GM21529 (cell line): Measurements from ENCODE around the gene OR12D1.
"Not testable (repeated sequence)": the region's sequence is repeated elsewhere in the genome, so short reads cannot be mapped to it uniquely, and the experiment has no call there.

Source experiments
- ATAC-seq: cut with Tn5 transposase; IDR thresholded peaks from one replicate; pipeline ENCODE4 v1.9.1; 2021; ENCODE audit not compliant: unreplicated experiment

The OR12D1 gene

GRCh38 chr6:29414588-29414987 lies at the start of gene OR12D1:
Gene OR12D1, plus strand, starts transcription at chr6:29414928.
- ATAC-seq = no peak

- ATAC-seq = no peak
Measured at GRCh38 chr6:29368765-29369164, 46.0 kb upstream of the OR12D1 start, which contains the start of gene OR5V1. Gene OR5V1, minus strand, starts transcription at chr6:29368865. Its CDS starts 12,670 bp downstream, at chr6:29356195.

- no peak for ATAC-seq
Measured at GRCh38 chr6:29375191-29375590, 39.5 kb upstream of the OR12D1 start, which contains the start of gene OR12D3. Gene OR12D3, minus strand, starts transcription at chr6:29375291. Its CDS starts 4 bp downstream, at chr6:29375287.

- no peak for ATAC-seq
Measured at GRCh38 chr6:29376003-29376402, 38.7 kb upstream of the OR12D1 start.

- ATAC-seq = no peak
Measured at GRCh38 chr6:29388533-29388932, 26.2 kb upstream of the OR12D1 start.

GRCh38 chr6:29395331-29395730 lies 19.4 kb upstream of the OR12D1 start, which contains the start of gene OR12D2:
Gene OR12D2, plus strand, starts transcription at chr6:29395631. Its CDS starts 1,069 bp downstream, at chr6:29396700.
- no peak for ATAC-seq

- ATAC-seq = no peak
Measured at GRCh38 chr6:29399525-29399924, 15.2 kb upstream of the OR12D1 start.

- no peak for ATAC-seq
Measured at GRCh38 chr6:29403801-29404200, 10.9 kb upstream of the OR12D1 start.

GRCh38 chr6:29419516-29419915 lies 4.8 kb downstream of the OR12D1 start:
- no peak for ATAC-seq

- ATAC-seq = no peak
Measured at GRCh38 chr6:29424168-29424567, 9.4 kb downstream of the OR12D1 start.

- no peak for ATAC-seq
Measured at GRCh38 chr6:29424575-29424974, 9.8 kb downstream of the OR12D1 start.

- no peak for ATAC-seq
Measured at GRCh38 chr6:29425075-29425474, 10.3 kb downstream of the OR12D1 start.

GRCh38 chr6:29426654-29427053 lies 11.9 kb downstream of the OR12D1 start:
- no peak for ATAC-seq

- not testable (repeated sequence) for ATAC-seq
Measured at GRCh38 chr6:29436730-29437129, 22.0 kb downstream of the OR12D1 start.

- ATAC-seq = no peak
Measured at GRCh38 chr6:29439006-29439405, 24.3 kb downstream of the OR12D1 start, which contains the start of gene OR10C1. Gene OR10C1, plus strand, starts transcription at chr6:29439306. Its CDS starts 710 bp downstream, at chr6:29440016.

GRCh38 chr6:29442719-29443118 lies 28.0 kb downstream of the OR12D1 start:
- ATAC-seq = no peak

GRCh38 chr6:29444031-29444430 lies 29.3 kb downstream of the OR12D1 start:
- not testable (repeated sequence) for ATAC-seq

- no peak for ATAC-seq
Measured at GRCh38 chr6:29447670-29448069, 32.9 kb downstream of the OR12D1 start.

GRCh38 chr6:29451471-29452193 lies 36.9 kb downstream of the OR12D1 start:
- no peak for ATAC-seq

GRCh38 chr6:29456971-29457370 lies 42.2 kb downstream of the OR12D1 start, which contains the start of the genes OR11A1 and OR2H1:
Gene OR11A1, minus strand, starts transcription at chr6:29457071. Its CDS starts 29,430 bp downstream, at chr6:29427641.
Gene OR2H1, plus strand, starts transcription at chr6:29457155. Its CDS starts 4,615 bp downstream, at chr6:29461770.
- ATAC-seq = no peak

GRCh38 chr6:29461021-29461814 lies 46.5 kb downstream of the OR12D1 start:
- no peak for ATAC-seq

GRCh38 chr6:29462022-29462421 lies 47.3 kb downstream of the OR12D1 start:
- ATAC-seq = no peak
